Motor neuron (in vitro differentiated cells): Measurements from ENCODE around the gene KDM5A. TPM values are rescaled to one million over a fixed set of nuclear protein-coding genes. Genes with fewer than 3 reads are reported as not detected.

Experiments
- ATAC-seq, 8 experiments: fragments of 200-7000 bp; cut with Tn5 transposase; replicated peaks in 6 of 8; 2 replicates each; pipeline ENCODE4 v1.8.0; 2021; ENCODE audit warnings: mild to moderate bottlenecking in 8 of 8, moderate library complexity in 8 of 8
- H3K27ac ChIP-seq, 2 donors: fragments of 250-450 bp; sonication (Bioruptor Pico); 2 replicates each; pipeline ENCODE4 v1.9.0; 2021; ENCODE audit warnings: antibody characterized with exemption in 2 of 2, mild to moderate bottlenecking in 2 of 2, moderate library complexity in 1 of 2
- H3K4me1 ChIP-seq, 2 donors: fragments of 250-450 bp; sonication (Bioruptor Pico); replicated peaks in 1 of 2; 2 replicates each; pipeline ENCODE4 v1.6.1; 2021; ENCODE audit warnings: antibody characterized with exemption in 2 of 2, mild to moderate bottlenecking in 2 of 2, moderate library complexity in 1 of 2
- H3K4me3 ChIP-seq, 5 donors: fragments of 250-450 bp; sonication (Bioruptor Pico); 2 replicates each; pipeline ENCODE4 v1.9.0; 2021; ENCODE audit warnings: antibody characterized with exemption in 5 of 5, mild to moderate bottlenecking in 5 of 5, moderate library complexity in 4 of 5
- WGBS, 10 experiments: fragments of 450-650 bp; shearing (Covaris generic); methylation state at CpG; one replicate each; pipeline ENCODE4 v1.0.0; 2022; 5-methylcytosine and 5-hydroxymethylcytosine counted together
- in situ Hi-C, 9 experiments: fragments of 400-800 bp; cut with MboI; loops; one replicate each; pipeline ENCODE4 v1.15.0; 2021; ENCODE audit warnings: low sequenced_read_pairs in 9 of 9, low pct_unique_long_range_greater_than_20kb in 2 of 9; ENCODE audit not compliant: unreplicated experiment in 9 of 9
- total RNA-seq, 8 experiments: library from RNA; unstranded; fragments of 300-600 nt; gene quantifications; 2 replicates each; pipeline versions ENCODE4 v1.2.3 to v1.2.4, GENCODE V29; 2022

Gene KDM5A
- total RNA-seq, 8 experiments from 2014 or later: 23.7 to 74.2 (median 42.8) TPM

- Histone ChIP-seq H3K4me1 (no peaks in the 10 kb centered on the region), H3K4me3 (no peak overlapping the region), H3K27ac (no peak overlapping the region)
- in situ Hi-C loops: no loop called here
- ATAC-seq: peak in 2 of 8 experiments; percentile 23 to 60
- 28 to 100% (median 94%) methylated on average over 1 to 5 of the region's 5 CpGs for WGBS, 10 experiments
Observed at GRCh38 chr12:288687-289086, 100.4 kb downstream of the KDM5A start.

GRCh38 chr12:286531-287300 is 102.4 kb downstream of the KDM5A start:
- in situ Hi-C loops: no loop called here
- no peak for ATAC-seq
- no peaks in the 10 kb centered on the region for H3K4me1 ChIP-seq
- H3K27ac ChIP-seq: no peak overlapping the region
- WGBS, 10 experiments: 67 to 100% (median 87%) methylated on average over 1 to 5 of the region's 5 CpGs
- H3K4me3 ChIP-seq: no peak overlapping the region

GRCh38 chr12:278046-278445 is 111.1 kb downstream of the KDM5A start:
- 85 to 100% (median 96%) methylated on average over 1 to 5 of the region's 5 CpGs for WGBS, 10 experiments
- no peak for ATAC-seq
- in situ Hi-C loops: no loop called here
- Histone ChIP-seq H3K4me1 (no peaks in the 10 kb centered on the region), H3K27ac (no peak overlapping the region), H3K4me3 (no peak overlapping the region)

DNA sequence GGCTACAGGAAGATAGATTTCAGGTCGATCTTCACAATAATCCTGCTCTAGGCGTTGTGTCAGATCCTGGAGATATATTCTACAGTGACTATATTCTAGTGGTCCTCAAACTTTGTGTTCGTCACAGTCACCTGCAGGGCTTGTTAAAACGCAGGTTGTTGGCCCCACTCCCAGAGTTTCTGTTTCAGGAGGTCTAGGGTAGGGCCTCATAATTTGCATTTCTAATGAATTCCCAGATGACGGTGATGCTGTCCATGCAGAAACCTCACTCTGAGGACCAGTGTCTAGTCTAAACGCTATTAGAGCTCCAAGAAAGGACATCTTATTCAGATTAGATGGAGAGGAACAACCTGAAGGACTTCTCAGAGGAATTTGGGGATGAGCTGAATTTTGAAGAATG is 113.3 kb downstream of the KDM5A start:
- 38 to 100% (median 86%) methylated on average over 1 to 6 of the region's 6 CpGs for WGBS, 10 experiments
- H3K27ac ChIP-seq: no peak overlapping the region
- in situ Hi-C loops: no loop called here
- ATAC-seq: peak in 3 of 8 experiments; percentile 53 to 71 (median 69)
- H3K4me1 ChIP-seq: no peaks in the 10 kb centered on the region
- H3K4me3 ChIP-seq: no peak overlapping the region

DNA sequence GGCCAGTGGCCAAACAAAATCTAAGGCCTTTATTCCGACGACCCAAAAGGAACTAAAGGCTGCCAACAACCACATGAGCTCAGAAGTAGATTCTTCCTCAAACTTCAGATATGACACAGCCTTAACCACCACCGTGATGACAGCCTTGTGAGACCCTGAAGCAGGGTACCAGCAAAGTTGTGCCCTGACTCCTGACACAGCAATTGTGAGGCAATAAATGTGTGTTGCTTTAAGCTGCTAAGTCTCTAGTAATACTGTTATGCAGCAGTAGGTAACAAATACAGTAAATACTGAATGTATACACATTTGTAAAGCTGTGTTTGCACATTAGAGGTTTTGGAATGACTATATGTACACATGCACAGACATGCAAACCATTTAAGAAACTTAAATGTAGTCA is 115.7 kb downstream of the KDM5A start:
- in situ Hi-C loops: no loop called here
- 67 to 100% (median 86%) methylated on average over 1 to 3 of the region's 3 CpGs; no CpG with 5 or more reads in 3 of the 10 experiments for WGBS, 10 experiments

GRCh38 chr12:272942-273341 is 116.2 kb downstream of the KDM5A start:
- Histone ChIP-seq H3K27ac (no peak overlapping the region), H3K4me3 (no peak overlapping the region), H3K4me1 (peaks cover 0 to 7% of the 10 kb centered on the region in 2 donors)
- no peak for ATAC-seq
- 92 to 100% (median 98%) methylated on average over 1 to 5 of the region's 6 CpGs for WGBS, 10 experiments
- in situ Hi-C loops: no loop called here

More for the DNA sequence above, 115.7 kb downstream of the KDM5A start:
- ATAC-seq: peak in 1 of 8 experiments; percentile 57
- no peak overlapping the region for H3K27ac ChIP-seq
- peaks cover 0 to 3% of the 10 kb centered on the region in 2 donors for H3K4me1 ChIP-seq
- no peak overlapping the region for H3K4me3 ChIP-seq

DNA sequence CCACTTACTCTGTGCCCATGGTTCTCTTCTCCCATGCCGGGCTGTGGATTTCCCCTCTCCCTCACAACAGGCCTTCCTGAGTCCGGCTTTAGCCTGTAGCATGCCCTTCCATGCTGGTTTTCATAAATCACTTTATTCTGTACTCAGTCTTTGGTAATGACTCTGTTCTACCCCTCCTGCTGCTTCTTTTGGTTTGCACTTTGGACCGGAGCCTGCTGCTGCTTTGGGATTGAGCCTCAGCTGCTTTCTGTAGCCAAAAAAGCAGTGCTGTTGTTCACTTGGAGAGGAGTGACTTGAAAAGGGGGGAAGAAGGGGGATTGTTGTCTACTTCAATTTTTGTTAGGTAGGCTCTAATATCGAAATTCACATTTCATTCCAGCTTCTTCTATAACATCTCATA is 118.0 kb downstream of the KDM5A start:
- H3K27ac ChIP-seq: no peak overlapping the region
- H3K4me3 ChIP-seq: no peak overlapping the region
- in situ Hi-C loops: no loop called here
- WGBS, 10 experiments: 0 to 89% (median 80%) methylated on average over 1 to 4 of the region's 4 CpGs; no CpG with 5 or more reads in 1 of the 10 experiments
- H3K4me1 ChIP-seq: peaks cover 0 to 12% of the 10 kb centered on the region in 2 donors
- no peak for ATAC-seq

DNA sequence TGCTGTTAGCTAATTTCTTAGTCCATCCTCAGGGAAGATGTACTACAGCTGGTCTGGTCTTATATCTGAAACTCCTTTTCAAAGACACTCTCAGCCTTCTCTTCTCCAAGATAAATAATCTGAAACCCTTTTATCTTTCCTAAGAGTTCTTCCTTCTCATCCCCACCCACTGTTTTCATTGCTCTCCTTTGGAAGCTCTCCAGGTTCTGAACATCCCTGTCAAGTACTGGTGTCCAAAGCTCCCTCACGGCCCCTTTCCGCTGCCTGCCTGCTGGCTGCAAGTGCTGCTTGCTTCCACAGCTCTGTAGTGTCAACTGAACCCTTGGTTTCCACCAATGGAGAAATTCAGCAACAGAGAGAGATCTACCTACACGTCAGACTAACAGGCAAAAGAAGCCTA is 119.9 kb downstream of the KDM5A start:
- WGBS, 10 experiments: 0 to 100% (median 45%) methylated on average over 1 to 2 of the region's 3 CpGs; no CpG with 5 or more reads in 2 of the 10 experiments
- H3K4me3 ChIP-seq: no peak overlapping the region
- in situ Hi-C loops: no loop called here
- H3K27ac ChIP-seq: no peak overlapping the region
- peaks cover 0 to 12% of the 10 kb centered on the region in 2 donors for H3K4me1 ChIP-seq
- ATAC-seq: peak in 4 of 8 experiments; percentile 15 to 50 (median 35)

DNA sequence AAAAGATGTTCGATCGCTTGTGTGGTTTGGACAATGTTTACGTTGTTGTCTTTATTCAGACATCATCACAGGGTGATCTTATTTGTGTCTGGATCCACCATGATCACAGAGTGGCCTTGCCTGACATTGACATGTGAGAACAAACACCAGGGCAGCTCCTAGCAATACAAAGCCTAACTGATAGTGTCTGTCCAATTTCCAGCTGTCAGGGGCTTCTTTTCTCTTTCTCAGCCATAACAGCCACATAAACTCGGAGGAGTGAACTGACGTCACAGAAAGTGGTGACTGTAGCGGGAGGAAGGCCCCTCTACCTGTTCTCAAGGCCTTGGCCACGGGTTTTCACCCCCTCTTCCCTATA is 120.7 kb downstream of the KDM5A start:
- peak in 1 of 8 experiments; percentile 27 for ATAC-seq
- H3K4me3 ChIP-seq: no peak overlapping the region
- no peak overlapping the region for H3K27ac ChIP-seq
- WGBS, 10 experiments: 45 to 95% (median 73%) methylated on average over 1 to 7 of the region's 7 CpGs; no CpG with 5 or more reads in 1 of the 10 experiments
- in situ Hi-C loops: no loop called here
- peaks cover 0 to 12% of the 10 kb centered on the region in 2 donors for H3K4me1 ChIP-seq

- 32 to 100% (median 68%) methylated on average over 1 to 13 of the region's 14 CpGs for WGBS, 10 experiments
Observed at GRCh38 chr12:267581-268482, 121.3 kb downstream of the KDM5A start.

GRCh38 chr12:265096-265495 is 124.0 kb downstream of the KDM5A start:
- 0 to 70% (median 59%) methylated on average over 1 to 3 of the region's 3 CpGs for WGBS, 10 experiments
- Histone ChIP-seq H3K27ac (no peak overlapping the region), H3K4me3 (no peak overlapping the region), H3K4me1 (peaks cover 3 to 15% of the 10 kb centered on the region in 2 donors)
- ATAC-seq: no peak
- in situ Hi-C loops: no loop called here

More at GRCh38 chr12:267581-268482, 121.3 kb downstream of the KDM5A start:
- in situ Hi-C loops: no loop called here
- H3K27ac ChIP-seq: no peak overlapping the region
- H3K4me3 ChIP-seq: no peak overlapping the region
- ATAC-seq: peak in 7 of 8 experiments; percentile 9 to 72 (median 21)
- peaks cover under 1 to 12% of the 10 kb centered on the region in 2 donors for H3K4me1 ChIP-seq

GRCh38 chr12:264269-264668 is 124.9 kb downstream of the KDM5A start:
- WGBS, 10 experiments: 33 to 100% (median 71%) methylated on average over 1 to 3 of the region's 3 CpGs; no CpG with 5 or more reads in 2 of the 10 experiments
- Histone ChIP-seq H3K4me3 (no peak overlapping the region), H3K4me1 (peaks cover 3 to 14% of the 10 kb centered on the region in 2 donors), H3K27ac (no peak overlapping the region)
- ATAC-seq: no peak
- in situ Hi-C loops: no loop called here

GRCh38 chr12:263574-263973 is 125.5 kb downstream of the KDM5A start:
- ATAC-seq: peak in 2 of 8 experiments; percentile 17 to 29
- 49 to 97% (median 82%) methylated on average over 3 to 8 of the region's 9 CpGs; no CpG with 5 or more reads in 1 of the 10 experiments for WGBS, 10 experiments
- peaks cover 3 to 12% of the 10 kb centered on the region in 2 donors for H3K4me1 ChIP-seq
- H3K27ac ChIP-seq: no peak overlapping the region
- in situ Hi-C loops: no loop called here
- no peak overlapping the region for H3K4me3 ChIP-seq
